Activated CD4-positive, alpha-beta T cell treated with anti-CD3 and anti-CD28 coated beads for 24 hours (primary cell): Measurements from ENCODE around the gene CYB5B.

ENCODE experiments used
- DNase-seq, 2 donors: peaks; one replicate each; pipeline ENCODE4 v3.0.0-alpha.2; 2020; ENCODE audit warnings: low read depth in 2 of 2

The CYB5B gene

GRCh38 chr16:69485816-69486215 is 61.4 kb downstream of the CYB5B start:
- no peak for DNase-seq

GRCh38 chr16:69486272-69486671 is 61.9 kb downstream of the CYB5B start:
- DNase-seq = no peak

GRCh38 chr16:69486724-69487123 is 62.3 kb downstream of the CYB5B start:
- no peak for DNase-seq

- no peak for DNase-seq
These were observed 66.4 kb downstream of the CYB5B start for GRCh38 chr16:69490707-69491324.

GRCh38 chr16:69494991-69495392 is 70.6 kb downstream of the CYB5B start:
- peak; percentile 18 to 20 for DNase-seq

GRCh38 chr16:69495821-69496220 is 71.4 kb downstream of the CYB5B start:
- DNase-seq = no peak

GRCh38 chr16:69496376-69496775 is 72.0 kb downstream of the CYB5B start:
- no peak for DNase-seq

GRCh38 chr16:69496896-69497295 is 72.5 kb downstream of the CYB5B start:
- no peak for DNase-seq

- DNase-seq = no peak
These were observed 73.6 kb downstream of the CYB5B start for GRCh38 chr16:69497876-69498596.

- DNase-seq = no peak
These were observed 74.5 kb downstream of the CYB5B start for GRCh38 chr16:69498926-69499325.

- DNase-seq = no peak
These were observed 75.3 kb downstream of the CYB5B start for GRCh38 chr16:69499541-69500230.

GRCh38 chr16:69500496-69500895 is 76.1 kb downstream of the CYB5B start:
- DNase-seq = no peak

- DNase-seq = no peak
These were observed 77.7 kb downstream of the CYB5B start for GRCh38 chr16:69501956-69502745.

GRCh38 chr16:69503244-69503643 is 78.8 kb downstream of the CYB5B start:
- no peak for DNase-seq

- DNase-seq = no peak
These were observed 83.8 kb downstream of the CYB5B start for GRCh38 chr16:69508033-69508755.

- DNase-seq = no peak
These were observed 84.7 kb downstream of the CYB5B start for GRCh38 chr16:69509125-69509524.

GRCh38 chr16:69511651-69512050 is 87.2 kb downstream of the CYB5B start:
- DNase-seq = no peak

- no peak for DNase-seq
These were observed 89.0 kb downstream of the CYB5B start for GRCh38 chr16:69513180-69513966.

GRCh38 chr16:69514356-69514755 is 89.9 kb downstream of the CYB5B start:
- no peak for DNase-seq
